ENCODE data around the gene C1orf21.
"Not testable (repeated sequence)": the region's sequence is repeated elsewhere in the genome, so short reads cannot be mapped to it uniquely, and the experiment has no call there.

The C1orf21 gene

DNA sequence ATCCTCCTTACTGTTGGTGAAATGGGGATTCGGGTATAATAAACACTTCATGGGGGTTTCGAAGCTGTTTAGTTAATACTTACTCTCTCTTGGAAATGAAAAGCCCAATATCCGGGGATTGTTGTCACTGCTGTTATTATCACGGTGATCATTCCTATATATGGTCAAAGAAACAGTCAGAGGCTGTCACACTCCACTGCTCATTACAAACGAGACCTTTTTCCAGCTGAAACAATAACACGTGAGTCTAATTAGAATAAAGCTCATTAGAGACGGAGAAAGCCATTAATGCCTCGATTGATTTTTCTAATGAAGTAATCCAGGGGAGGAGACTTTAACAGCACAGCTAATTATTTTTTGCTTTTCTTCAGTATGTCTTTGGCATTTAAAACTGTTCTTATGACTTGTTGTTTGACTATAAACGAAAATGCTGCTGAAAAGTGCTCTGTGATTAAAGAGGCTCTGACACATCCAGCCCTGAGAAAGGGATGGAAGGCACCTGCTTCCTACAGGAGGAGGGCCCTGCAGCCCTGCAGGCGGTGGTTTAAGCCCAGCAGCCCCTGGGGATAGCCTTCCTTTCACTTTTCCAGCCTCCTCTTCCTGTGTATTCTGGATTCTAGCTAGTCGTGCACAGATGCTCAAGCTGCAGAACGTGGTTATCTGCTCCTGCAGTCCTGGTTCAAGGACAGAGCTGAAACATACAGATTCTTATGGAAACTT is 224.2 kb downstream of the C1orf21 start:
- no peak for DNase-seq

DNA sequence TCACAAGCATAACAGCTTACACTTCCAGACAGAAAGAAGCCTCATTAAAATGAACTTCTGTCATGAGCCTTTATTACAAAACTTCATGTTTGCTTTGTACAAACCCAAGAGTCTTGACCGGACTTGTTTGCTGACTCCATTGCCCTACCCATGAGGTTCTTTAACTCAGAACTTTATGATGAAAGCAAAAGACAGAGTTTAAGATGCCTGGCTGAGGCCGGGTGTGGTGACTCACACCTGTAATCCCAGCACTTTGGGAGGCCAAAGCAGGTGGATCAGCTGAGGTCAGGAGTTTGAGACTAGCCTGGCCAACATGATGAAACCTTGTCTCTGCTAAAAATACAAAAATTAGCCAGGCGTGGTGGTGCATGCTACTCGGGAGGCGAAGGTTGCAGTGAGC is 225.4 kb downstream of the C1orf21 start:
- not testable (repeated sequence) for DNase-seq

DNA sequence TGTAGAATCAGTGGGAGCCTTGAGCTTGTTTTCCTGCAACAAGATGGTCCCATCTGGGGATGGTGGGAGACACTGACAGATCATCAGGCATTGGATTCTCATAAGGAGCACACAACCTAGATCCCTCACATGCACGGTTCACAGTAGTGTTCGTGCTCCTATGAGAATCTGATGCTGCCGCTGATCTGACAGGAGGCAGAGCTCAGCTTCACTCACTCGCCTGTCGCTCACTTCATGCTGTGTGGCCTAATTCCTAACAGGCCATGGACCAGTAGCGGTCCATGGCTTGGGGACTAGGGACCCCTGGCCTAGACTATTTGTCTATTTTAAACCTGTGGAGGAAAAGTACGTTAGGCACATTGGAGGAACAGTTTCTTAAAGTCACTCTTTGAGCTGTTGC is 227.8 kb downstream of the C1orf21 start:
- DNase-seq: no peak

DNA sequence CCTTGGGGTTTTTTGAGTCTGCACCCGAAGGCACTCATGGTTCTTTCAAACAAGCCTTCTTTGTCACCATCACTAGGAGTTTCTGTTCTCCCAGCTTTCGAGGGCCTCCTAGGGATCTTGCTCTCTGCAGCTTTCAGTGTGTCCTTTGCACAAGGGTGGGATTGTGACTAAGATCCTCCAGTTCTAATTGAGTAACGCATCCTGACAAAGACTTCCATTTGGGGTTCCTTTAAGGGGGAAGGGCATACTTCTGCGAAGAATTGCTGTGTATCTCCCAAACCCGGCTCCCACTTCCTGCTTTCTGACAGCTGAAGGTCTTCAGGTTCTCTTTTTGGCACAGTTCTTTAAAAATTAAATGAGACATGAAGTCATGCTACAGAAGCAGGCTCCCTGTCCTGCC is 228.5 kb downstream of the C1orf21 start:
- DNase-seq: no peak

DNA sequence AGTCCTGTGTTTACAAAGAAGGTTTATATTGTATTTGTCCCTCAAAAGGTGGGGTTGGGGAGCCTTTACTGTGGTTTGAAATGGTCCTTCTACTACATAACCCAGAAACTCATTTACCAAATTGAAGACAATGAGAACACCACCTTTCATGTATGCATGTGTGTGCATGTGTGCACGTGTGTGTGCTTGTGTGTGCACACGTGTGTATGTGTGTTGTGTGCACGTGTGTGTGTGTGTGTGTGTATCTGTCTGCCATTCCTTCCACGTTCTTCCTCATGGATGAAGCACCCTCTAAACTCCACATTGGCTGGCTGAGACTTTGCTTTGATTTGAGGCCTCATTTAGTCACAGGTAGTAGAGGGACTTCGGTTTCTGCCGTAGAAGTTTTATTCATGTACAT is 229.7 kb downstream of the C1orf21 start:
- DNase-seq: no peak

DNA sequence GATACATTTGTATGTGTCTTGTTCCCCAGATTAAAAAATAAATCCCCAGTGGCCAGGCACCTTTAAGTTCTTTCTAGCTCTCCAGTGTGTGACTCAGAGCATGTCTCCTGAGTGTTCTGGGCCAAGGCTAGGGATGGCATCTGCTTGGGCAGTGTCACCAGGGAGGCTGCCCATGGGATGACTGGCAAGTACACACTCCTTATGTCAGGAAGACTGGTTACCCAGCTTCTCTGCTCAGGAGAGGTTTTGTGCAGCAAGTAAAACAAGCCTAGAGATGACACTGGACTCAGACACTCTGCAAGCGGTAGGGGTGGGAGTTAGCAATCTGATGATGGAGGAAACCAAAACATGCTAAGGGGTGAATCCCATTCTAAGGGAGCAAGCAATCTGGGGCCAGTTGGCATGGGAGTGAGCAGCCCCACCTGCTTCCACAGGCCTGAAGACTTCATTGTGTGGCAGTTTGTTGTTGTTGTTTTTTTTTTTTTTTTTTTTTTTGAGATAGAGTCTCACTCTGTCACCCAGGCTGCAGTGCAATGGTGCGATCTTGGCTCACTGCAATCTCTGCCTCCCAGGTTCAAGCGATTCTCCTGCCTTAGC is 230.7 kb downstream of the C1orf21 start:
- no peak for DNase-seq

DNA sequence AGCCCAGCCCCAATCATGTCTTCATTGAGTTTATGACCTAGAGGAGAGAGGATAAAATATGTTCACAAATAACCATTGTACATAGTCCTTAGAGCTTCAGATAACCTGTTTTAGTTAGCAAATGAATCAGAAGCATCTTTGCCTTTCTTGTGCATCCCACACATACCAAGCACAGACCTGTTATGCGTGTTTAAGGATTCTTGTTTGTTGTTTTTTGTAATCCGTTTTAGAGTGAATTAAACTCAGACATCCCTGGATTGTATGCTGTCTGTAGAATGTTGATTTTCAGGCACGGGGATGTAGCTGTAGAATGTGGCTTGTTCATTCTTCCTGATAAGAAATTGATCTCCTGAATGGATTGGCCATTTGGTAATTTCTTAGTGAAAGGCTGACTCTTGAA is 232.0 kb downstream of the C1orf21 start:
- DNase-seq: no peak

DNA sequence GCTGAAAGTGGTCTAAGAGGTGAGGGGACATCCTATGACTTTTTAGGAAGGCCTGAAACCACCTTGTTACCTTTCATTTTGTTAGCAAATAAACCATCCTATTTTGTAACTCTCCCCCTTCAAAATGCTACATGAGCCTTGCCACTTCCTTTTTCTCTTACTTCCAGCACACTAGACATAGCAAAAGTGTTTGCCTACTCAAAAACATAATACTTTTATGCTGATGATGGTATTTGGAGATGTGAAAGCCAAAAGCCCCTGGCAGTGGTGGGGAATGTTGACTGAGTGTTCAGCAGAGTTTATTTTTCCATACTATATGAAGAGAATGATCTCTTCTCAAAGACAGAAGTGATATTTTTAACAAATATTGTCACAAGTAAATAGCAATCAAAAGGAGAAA is 233.6 kb downstream of the C1orf21 start:
- DNase-seq: no peak

DNA sequence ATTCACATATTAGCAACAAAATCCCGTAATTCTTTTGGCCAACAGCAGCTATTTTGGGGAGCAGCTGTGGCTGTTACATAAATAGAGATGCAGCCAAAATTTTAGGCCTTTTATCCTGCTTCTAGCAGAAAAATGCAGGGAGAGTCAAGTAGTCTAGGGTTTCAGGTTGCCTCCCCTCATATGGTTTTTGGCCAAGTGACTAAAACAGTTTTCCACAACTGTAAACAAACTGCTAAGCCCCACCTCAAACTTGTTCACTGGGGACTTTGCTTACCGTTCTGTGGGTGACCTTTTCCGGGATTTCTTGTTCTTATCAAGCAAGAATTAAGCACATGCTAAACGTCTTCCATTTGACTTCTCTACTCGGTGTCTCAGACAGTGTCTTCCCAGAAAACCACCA is 234.4 kb downstream of the C1orf21 start:
- DNase-seq: no peak

DNA sequence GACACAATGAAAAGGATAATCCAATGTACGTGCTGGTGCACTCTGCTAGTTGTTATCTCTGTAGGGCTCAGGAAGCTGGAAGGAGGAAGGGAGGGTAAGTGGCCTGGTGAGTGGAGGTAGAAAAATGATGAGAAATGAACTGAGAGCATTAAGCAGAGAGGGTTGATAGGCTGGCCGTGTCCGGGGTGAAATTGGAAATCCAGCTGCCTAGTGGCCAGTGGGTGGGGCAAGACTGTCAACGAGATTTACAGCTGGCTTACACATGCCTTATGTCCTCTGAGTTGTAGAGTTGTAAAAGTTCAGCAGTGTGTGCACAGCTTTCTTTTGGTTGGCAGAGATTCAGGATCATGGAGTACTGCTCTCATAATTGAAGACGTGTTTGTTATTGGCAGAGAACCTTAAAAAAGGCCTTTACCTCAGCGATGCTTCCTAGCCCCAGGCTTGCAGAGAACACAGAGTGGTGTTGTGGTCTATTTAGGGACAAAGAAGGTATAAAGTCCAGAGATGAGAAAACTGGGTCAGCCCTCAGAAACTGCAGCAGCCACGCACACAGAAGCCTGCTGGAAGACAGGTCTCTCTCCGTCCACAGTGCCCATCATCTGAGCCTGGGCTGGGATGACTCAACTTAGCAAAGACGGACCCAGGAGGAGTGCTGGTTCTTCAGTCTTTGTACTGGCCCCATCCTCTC is 235.5 kb downstream of the C1orf21 start:
- DNase-seq: no peak

DNA sequence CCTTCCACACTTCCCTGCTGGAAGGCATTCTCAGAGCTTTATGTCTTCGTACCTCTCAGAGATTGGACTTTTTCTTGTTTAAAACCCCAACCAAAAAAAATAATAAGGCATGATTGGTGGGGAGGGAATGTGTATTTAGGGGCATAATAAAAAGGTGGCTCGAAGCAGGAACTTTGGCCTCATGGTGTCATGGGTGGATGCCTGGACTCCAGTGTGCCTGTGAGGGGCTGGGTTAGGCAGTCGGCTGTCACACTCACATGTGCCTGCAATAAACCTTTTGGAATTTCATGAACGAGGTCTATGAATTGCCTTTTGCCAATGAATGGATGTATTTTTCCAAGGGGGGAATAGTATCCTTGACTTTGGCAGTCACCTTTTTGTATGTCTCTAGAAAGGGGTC is 236.6 kb downstream of the C1orf21 start:
- no peak for DNase-seq

DNA sequence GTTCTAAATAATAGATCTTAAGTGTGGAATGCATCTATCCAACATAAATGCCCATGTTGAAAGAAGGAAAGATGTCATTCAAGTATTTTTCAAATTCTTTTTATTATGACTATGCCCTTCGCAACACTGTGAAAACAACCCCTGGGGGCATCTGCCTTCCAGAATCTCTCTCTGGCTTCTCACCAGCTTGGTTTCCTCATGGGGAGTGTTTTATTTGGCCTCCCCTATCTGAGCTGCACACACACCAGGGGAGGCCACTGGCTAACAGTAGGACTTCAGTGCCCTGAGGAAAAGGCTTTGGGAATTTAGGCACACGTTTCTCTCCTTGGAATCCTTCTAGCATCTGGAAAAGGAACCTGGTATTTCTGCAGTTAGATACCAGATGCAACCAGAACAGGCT is 237.2 kb downstream of the C1orf21 start:
- DNase-seq: no peak

DNA sequence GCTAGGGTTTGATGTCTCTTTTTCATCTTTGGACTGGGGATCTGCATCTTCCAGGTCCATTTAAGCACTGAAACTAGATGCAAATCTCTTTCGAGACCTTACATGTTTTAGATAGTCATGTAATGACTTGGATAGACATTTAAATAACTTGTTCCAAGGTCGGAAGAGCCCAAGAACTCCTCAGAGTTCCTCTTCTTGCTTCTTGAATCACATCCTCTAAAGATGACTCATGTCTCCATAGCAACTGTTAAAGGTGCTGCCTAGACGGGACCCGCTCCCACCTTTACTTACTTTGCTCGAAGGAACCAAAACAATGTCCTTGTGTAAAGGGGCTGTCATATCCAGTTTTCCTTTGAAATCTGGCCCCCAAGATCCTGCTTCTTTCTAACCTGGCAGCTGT is 237.8 kb downstream of the C1orf21 start:
- DNase-seq: no peak

DNA sequence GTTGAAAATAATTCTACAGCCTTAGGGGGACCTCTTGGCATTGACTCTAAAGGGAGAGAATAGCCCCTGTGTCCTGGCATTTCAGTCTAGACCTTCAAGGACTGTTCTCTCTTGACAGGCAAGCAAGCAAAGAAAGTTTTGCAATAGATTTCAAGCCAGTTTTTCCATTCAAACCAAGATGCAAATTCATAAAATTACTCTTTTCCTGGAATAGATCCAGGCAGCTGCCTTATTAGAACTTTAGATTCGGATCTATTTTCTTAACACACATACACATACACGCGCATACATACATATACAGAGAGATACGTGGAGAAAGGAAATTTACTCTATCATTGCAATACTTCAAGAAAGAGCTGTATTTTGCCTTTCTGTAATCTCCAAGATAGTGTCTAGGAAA is 238.4 kb downstream of the C1orf21 start:
- no peak for DNase-seq

DNA sequence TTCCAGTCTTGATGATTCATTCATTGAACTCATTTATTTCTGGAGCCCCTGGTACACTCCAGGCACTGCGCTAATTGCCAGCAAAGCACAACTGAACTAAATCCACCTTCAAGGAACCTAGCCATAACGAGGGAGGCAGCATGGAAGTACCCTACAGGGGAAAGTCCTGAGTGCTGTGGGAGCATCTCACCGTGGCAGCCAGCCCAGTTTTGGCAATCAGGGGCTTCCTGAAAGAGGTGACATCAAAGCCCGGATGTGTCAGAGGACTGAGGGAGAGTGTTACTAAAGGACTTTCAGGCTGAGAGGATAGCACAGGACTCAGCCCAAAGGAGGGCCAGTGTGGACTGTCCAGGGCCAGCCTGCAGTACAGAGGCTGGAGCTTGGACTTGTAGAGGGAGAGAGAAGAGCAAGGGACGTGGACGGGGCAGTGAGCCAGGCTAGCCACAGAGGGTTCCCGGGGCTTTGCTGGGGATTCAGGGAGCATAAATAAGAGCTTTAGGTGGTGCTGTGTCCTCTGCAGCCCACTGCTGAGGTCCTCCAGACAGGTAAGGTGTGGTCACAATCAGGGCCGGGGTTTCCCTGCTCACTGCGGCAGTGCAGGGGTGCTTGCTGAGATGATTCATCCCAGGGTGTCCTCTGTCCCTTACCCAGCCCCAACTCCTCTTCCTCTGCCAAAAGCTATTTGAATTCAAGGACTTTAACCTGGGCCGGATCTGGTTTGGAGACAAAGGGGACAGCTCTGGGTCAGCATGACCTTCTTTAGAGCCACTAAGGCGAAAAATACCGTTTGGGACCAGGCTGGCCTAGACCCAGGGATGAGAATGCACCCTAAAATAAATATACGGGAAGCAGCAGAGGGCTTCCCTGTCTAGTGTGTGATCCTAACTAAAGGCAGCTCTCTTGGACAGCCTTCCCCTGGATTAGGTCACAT is 239.5 kb downstream of the C1orf21 start:
- no peak for DNase-seq

DNA sequence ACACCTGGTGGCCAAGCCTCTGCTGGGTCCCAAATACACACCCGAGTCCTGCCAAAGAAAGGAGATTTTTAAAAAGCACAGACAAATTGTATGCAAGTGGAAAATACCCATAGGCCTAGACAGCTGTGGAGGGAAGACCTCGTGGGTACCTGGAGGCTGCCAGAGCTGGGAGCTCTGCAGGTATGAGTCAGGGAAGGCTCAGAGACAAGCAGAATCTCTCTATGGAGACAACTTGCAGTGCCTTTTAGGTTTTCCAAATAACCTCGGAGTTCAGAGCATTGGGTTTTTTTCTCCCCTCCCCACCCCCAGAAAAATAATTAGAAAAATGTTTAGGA is 240.1 kb downstream of the C1orf21 start:
- no peak for DNase-seq

DNA sequence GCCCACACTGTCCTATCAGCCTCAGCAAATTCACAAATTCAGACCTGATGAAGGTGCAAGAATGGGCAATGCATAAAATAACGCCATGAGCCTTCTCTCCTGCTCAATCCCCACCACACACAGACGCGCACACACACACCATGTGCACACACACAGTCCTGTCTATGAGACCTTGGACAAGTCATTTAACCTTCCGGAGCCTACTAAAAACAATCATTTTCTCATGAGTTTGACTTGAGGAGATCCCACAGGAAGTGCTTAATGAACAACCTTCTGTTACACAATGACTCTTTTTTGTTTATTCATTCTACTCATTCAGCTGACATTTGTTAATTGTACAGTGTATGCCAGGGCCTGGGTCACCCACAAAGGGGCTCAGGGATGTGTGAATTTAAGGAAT is 242.4 kb downstream of the C1orf21 start:
- no peak for DNase-seq

DNA sequence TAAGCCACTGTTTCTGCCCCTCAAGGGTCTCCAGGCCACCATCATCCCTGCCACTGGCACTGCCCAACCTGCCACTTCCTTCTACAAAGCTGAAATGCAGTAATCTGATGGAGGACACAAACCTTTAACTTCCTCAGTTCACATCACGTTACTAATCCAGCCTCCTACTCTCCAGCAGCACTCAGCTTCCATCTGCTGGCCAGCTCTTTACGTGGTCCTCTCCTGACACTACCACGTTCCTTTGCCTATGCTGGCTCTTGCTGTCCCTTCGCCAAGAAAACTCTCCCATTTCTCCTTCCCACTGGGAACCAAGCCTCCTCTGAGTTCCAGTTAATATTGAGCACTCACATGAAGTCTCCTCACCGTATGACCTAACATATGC is 243.8 kb downstream of the C1orf21 start:
- no peak for DNase-seq

DNA sequence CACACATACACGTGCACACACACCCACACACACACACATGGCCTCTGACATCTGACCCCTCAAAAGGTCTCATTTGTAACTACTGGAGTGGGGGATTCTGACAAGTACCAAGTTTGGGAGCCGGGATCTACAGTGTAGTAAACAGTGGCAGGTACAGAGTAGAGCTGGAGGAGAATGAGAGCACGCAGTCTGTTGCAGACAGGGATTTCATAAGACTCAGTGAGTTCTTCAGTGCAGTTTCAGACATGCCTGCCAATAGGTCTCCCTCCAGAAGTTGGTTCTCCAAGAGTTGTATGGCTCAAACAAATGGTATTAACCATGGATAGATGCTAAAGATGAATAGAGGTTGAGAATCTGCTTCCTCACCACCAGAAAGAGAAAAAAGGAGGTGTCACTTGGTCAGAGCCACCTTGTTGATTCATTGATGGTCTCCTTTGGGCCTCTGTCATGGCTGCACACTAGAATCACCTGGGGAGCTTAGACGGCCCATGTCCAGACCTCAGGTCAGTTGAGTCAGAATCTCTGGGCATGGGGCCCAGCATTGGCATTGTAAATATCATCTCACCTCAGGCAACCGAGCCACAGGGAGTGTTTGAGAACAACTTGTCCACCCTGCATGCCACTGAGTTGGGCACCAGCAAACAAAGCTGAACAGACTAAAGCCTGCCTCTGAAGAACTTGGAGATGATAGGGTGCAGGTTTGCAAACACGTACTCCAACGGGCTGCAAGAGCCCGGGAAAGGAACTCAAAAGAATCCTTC is 245.8 kb downstream of the C1orf21 start:
- DNase-seq: no peak

DNA sequence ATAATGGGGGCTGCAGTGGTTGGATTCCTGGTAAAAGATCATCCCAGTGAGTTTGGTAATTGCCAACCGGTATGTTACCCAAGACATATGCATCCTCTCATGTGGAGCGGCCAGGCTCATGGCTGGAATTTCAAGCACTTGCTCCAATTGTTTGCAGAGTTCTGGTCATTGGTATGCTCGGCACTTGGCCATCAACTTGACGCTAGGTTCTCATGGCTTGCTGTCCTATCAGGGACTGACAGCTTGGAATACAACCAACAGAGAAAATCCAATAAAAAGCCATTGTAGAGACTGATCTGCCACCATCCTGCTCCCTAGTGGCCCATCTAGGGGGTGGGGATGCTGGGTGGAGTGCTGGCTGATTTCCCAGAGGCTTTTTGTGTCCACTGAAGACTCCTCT is 247.0 kb downstream of the C1orf21 start:
- DNase-seq: no peak

DNA sequence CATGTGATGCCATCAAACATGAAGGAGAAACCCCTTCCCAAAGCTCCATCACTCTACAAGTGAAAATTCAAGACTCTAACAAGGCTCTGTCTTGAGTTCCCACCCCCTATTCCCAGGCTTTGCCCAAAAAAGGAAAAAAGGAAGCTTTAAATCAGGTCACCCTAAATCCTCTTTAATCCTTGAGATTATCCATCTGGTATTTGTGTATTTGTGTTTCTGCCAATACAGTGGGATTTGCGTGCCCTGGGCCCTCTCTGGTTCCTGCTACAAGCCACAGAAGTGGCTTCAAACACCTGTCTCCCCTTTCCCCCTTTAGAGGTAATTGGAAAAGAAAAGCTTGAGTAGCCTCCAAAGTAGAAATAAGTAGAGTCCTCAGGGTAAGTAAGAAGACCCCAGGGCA is 247.5 kb downstream of the C1orf21 start:
- DNase-seq: no peak

DNA sequence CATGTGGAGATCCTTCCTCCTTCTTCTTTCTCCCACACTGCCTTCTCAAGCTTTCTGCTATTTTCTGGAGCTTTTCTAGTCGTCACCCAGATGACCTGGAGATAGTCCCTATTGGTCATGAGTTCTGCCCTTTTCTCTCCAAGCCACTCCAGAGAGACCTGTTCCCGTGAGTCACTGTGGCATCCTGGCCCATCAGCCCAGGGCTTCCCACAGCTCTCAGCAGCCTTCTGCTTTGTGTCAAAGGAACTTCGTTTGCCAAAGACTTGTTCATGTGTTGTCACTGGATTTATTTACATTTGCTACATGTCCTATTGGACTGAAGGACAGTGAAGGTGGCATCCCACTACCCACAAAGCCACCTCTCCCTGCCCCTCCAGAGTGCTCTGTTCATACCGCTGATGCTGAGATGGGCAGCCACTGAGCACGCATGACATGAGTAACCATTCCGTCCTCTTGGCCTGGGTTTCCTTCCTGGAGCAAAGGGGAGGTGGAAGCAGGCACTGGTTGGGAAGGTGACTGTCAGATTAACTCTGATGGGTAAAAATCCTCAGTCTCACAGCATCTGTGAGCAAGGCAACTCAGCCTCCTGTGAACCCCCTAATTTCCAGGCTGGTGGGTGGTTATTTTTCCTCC is 248.6 kb downstream of the C1orf21 start:
- DNase-seq: no peak
